Activated CD4-positive, alpha-beta T cell treated with anti-CD3 and anti-CD28 coated beads, Interleukin-2, amount 50 U/mL, for 4 hours (primary cell): Measurements from ENCODE around the gene PTPRG.

Source experiments
- DNase-seq, 2 experiments: peaks; one replicate each; pipeline ENCODE4 v3.0.0-alpha.2; 2020

The PTPRG gene

GRCh38 chr3:61831973-61832372, 270.6 kb downstream of the PTPRG start:
- no peak for DNase-seq

GRCh38 chr3:61832375-61833229, 271.2 kb downstream of the PTPRG start:
- DNase-seq = no peak

GRCh38 chr3:61839256-61839655, 277.9 kb downstream of the PTPRG start:
- no peak for DNase-seq

GRCh38 chr3:61841111-61841845, 279.9 kb downstream of the PTPRG start:
- DNase-seq = no peak

GRCh38 chr3:61841988-61842387, 280.6 kb downstream of the PTPRG start:
- no peak for DNase-seq

GRCh38 chr3:61844346-61844745, 283.0 kb downstream of the PTPRG start:
- no peak for DNase-seq

- no peak for DNase-seq
Measured at GRCh38 chr3:61846488-61846887, 285.1 kb downstream of the PTPRG start.

GRCh38 chr3:61847784-61848462, 286.6 kb downstream of the PTPRG start:
- DNase-seq = no peak

- DNase-seq = no peak
Measured at GRCh38 chr3:61848885-61849284, 287.5 kb downstream of the PTPRG start.

- DNase-seq = no peak
Measured at GRCh38 chr3:61853912-61854311, 292.5 kb downstream of the PTPRG start.

- DNase-seq = no peak
Measured at GRCh38 chr3:61855211-61855610, 293.8 kb downstream of the PTPRG start.

GRCh38 chr3:61857297-61857696, 295.9 kb downstream of the PTPRG start:
- DNase-seq = no peak

GRCh38 chr3:61858054-61858453, 296.7 kb downstream of the PTPRG start:
- no peak for DNase-seq

- DNase-seq = no peak
Measured at GRCh38 chr3:61861410-61861809, 300.0 kb downstream of the PTPRG start.

- DNase-seq = no peak
Measured at GRCh38 chr3:61862614-61863289, 301.4 kb downstream of the PTPRG start.

GRCh38 chr3:61863579-61863978, 302.2 kb downstream of the PTPRG start:
- DNase-seq = no peak

- no peak for DNase-seq
Measured at GRCh38 chr3:61864886-61865285, 303.5 kb downstream of the PTPRG start.

- DNase-seq = no peak
Measured at GRCh38 chr3:61865466-61866152, 304.2 kb downstream of the PTPRG start.

GRCh38 chr3:61866153-61866542, 304.8 kb downstream of the PTPRG start:
- no peak for DNase-seq

- DNase-seq = no peak
Measured at GRCh38 chr3:61866961-61867461, 305.6 kb downstream of the PTPRG start.

GRCh38 chr3:61868499-61868898, 307.1 kb downstream of the PTPRG start:
- no peak for DNase-seq

GRCh38 chr3:61869371-61869770, 308.0 kb downstream of the PTPRG start:
- no peak for DNase-seq
